K562 (cell line): ENCODE measurements around the gene MED12. TPM values are rescaled to one million over a fixed set of nuclear protein-coding genes. Genes with fewer than 3 reads are reported as not detected.

Source experiments
- ATAC-seq: fragments of 200-7000 bp; cut with Tn5 transposase; 3 replicates; pipeline ENCODE4 v1.9.1; 2020; ENCODE audit warnings: moderate library complexity
- BruUV-seq: library from RNA; stranded (reverse); fragments of 400-500 nt; replicated peaks from 2 replicates; lab custom pipeline; 2021; lab: Mats Ljungman, UMichigan
- CTCF ChIA-PET: fragments of 300-600 bp; formaldehyde crosslinking; extraction: SDS; loops from one replicate; lab custom pipeline; 2021; ENCODE audit warnings: low intra/inter-chr PET ratio; lab: Yijun Ruan, JAX
- POLR2A ChIA-PET: fragments of 300-600, 350-650 bp; sonication (Branson Sonifier 250); formaldehyde crosslinking; extraction: SDS; loops from one replicate; lab custom pipeline; 2021; ENCODE audit warnings: antibody characterized with exemption, inconsistent platforms; lab: Yijun Ruan, JAX
- DNase-seq, 4 experiments: peaks; one replicate each; pipeline versions ENCODE4 v3.0.0 to v3.0.0-alpha.2; 2011 to 2018; ENCODE audit warnings: low spot score in 3 of 4, mixed read lengths in 3 of 4; ENCODE audit errors: extremely low read depth in 1 of 4
- FAIRE-seq: peaks from 2 replicates; lab custom pipeline; 2011; peaks lifted over from hg19 to GRCh38; lab: Jason Lieb, UNC
- H2AFZ ChIP-seq: 2 replicates; pipeline ENCODE4 v1.6.0; 2011; ENCODE audit warnings: low read depth, low read length, control low read depth, inconsistent platforms
- H3K27ac ChIP-seq: fragments of 200-600 bp; 3 replicates; pipeline ENCODE4 v1.8.0; 2011; ENCODE audit warnings: low read depth, mild to moderate bottlenecking, control low read depth, inconsistent platforms, low read length, moderate library complexity, mixed read lengths; ENCODE audit errors: extremely low read depth
- H3K27me3 ChIP-seq, 2 experiments: fragments of 300-600 bp in 1 of 2; 2 replicates in 1 of 2; 3 replicates in 1 of 2; pipeline versions ENCODE4 v1.6.0 to v1.8.0; 2011; ENCODE audit warnings: inconsistent platforms in 2 of 2, low read length in 2 of 2, mild to moderate bottlenecking in 1 of 2, mixed read lengths in 1 of 2, moderate library complexity in 1 of 2; ENCODE audit not compliant: control insufficient read depth in 2 of 2, insufficient read depth in 2 of 2
- H3K36me3 ChIP-seq: fragments of 300-600 bp; 3 replicates; pipeline ENCODE4 v1.8.0; 2011; ENCODE audit warnings: mild to moderate bottlenecking, low read length, inconsistent platforms; ENCODE audit not compliant: control insufficient read depth, insufficient read depth
- H3K4me1 ChIP-seq, 2 experiments: fragments of 200-600 bp in 1 of 2; replicated peaks in 1 of 2; 2 replicates in 1 of 2; 3 replicates in 1 of 2; pipeline versions ENCODE4 v1.5.1 to v1.8.0; 2011; ENCODE audit warnings: inconsistent platforms in 2 of 2, low read length in 2 of 2, mild to moderate bottlenecking in 1 of 2, mixed read lengths in 1 of 2, moderate library complexity in 1 of 2; ENCODE audit not compliant: control insufficient read depth in 2 of 2, insufficient read depth in 2 of 2
- H3K4me2 ChIP-seq: 2 replicates; pipeline ENCODE4 v1.6.1; 2011; ENCODE audit warnings: low read length, control low read depth, inconsistent platforms, mixed read lengths; ENCODE audit not compliant: insufficient read depth
- H3K4me3 ChIP-seq: fragments of 200-600 bp; sonication (generic), shearing (Covaris generic); 2 replicates; pipeline ENCODE4 v1.5.1; 2016; ENCODE audit warnings: control low read depth, inconsistent platforms
- H3K79me2 ChIP-seq: fragments of 200-600 bp; 3 replicates; pipeline ENCODE4 v1.8.0; 2011; ENCODE audit warnings: low read length, inconsistent platforms; ENCODE audit not compliant: control insufficient read depth, insufficient read depth
- H3K9ac ChIP-seq, 2 experiments: 2 replicates each; pipeline versions ENCODE4 v1.6.0 to v1.6.1; 2011; ENCODE audit warnings: low read depth in 2 of 2, low read length in 2 of 2, control low read depth in 1 of 2, inconsistent platforms in 1 of 2, mild to moderate bottlenecking in 1 of 2, mixed read lengths in 1 of 2; ENCODE audit not compliant: insufficient read depth in 1 of 2
- H3K9me1 ChIP-seq: one replicate; pipeline ENCODE4 v1.6.0; 2011; ENCODE audit warnings: inconsistent platforms, mild to moderate bottlenecking, low read length, moderate library complexity; ENCODE audit not compliant: control insufficient read depth, insufficient read depth
- H3K9me3 ChIP-seq: replicated peaks from 2 replicates; pipeline ENCODE4 v1.5.1; 2011; ENCODE audit warnings: low read depth, low read length, inconsistent platforms; ENCODE audit not compliant: control insufficient read depth, insufficient read depth
- H4K20me1 ChIP-seq: replicated peaks from 2 replicates; pipeline ENCODE4 v1.6.1; 2011; ENCODE audit warnings: low read length, inconsistent platforms, mixed read lengths; ENCODE audit not compliant: control insufficient read depth, insufficient read depth
- BDP1 ChIP-seq: IDR thresholded peaks from 3 replicates; pipeline ENCODE4 v1.6.1; 2011; ENCODE audit not compliant: insufficient read length, insufficient read depth
- CAMTA2 ChIP-seq: fragments of 250-450 bp; sonication (Bioruptor Pico); conservative IDR thresholded peaks from 2 replicates; pipeline ENCODE4 v1.5.1; 2022
- CTBP1 ChIP-seq: fragments of 450-650 bp; IDR thresholded peaks from 2 replicates; pipeline ENCODE4 v1.6.1; 2016; ENCODE audit warnings: borderline replicate concordance
- E2F3 ChIP-seq: fragments of 250-450 bp; sonication (Bioruptor Pico); IDR thresholded peaks from 2 replicates; pipeline ENCODE4 v1.4.0; 2020; ENCODE audit warnings: mild to moderate bottlenecking
- OTX1 ChIP-seq: fragments of 450-650 bp; formaldehyde crosslinking; IDR thresholded peaks from 2 replicates; pipeline ENCODE4 v1.4.0; 2022; ENCODE audit warnings: mild to moderate bottlenecking
- RBM22 ChIP-seq: fragments of 200-400 bp; formaldehyde crosslinking; IDR thresholded peaks from 2 replicates; pipeline ENCODE4 v1.6.1; 2018; ENCODE audit warnings: low read length, low read depth; ENCODE audit not compliant: poor library complexity, severe bottlenecking
- WGBS: fragments of 100-300 bp; shearing (Covaris generic); methylation state at CpG from one replicate; pipeline ENCODE4 v1.1.6; 2016; ENCODE audit warnings: low coverage, mixed read lengths; ENCODE audit not compliant: insufficient coverage; ENCODE audit errors: missing lambda C conversion rate; 5-methylcytosine and 5-hydroxymethylcytosine counted together
- in situ Hi-C: fragments of 300-500 bp; cut with MboI; formaldehyde crosslinking; loops from 4 replicates; pipeline ENCODE4 v1.15.0; 2018; ENCODE audit warnings: inconsistent platforms, mixed read lengths
- intact Hi-C: fragments of 100-400 bp; cut with micrococcal nuclease; formaldehyde crosslinking; loops from 2 replicates; pipeline ENCODE4 v1.14.2; 2022
- polyA plus RNA-seq, 8 experiments: library from polyadenylated mRNA; depleted of rRNA in 4 of 8; stranded (reverse) in 5 of 8; unstranded in 3 of 8; fragments of >200 nt; fragmentation: Nextera tagmentation in 2 of 8; fragmentation: Illumina TruSeq in 1 of 8; extraction: Ambion mirVana in 2 of 8; extraction: Trizol in 1 of 8; gene quantifications; 2 replicates each; pipeline versions ENCODE4 v1.2.1 to v1.2.3, GENCODE V29; 2011 to 2014; ENCODE audit warnings: inconsistent platforms in 1 of 8, missing spikeins in 1 of 8
- total RNA-seq, 7 experiments: library from RNA; depleted of rRNA in 6 of 7; stranded (reverse); fragments of >200 nt in 6 of 7; fragmentation: Illumina TruSeq in 2 of 7; extraction: Trizol in 2 of 7; gene quantifications; 2 replicates each; pipeline versions ENCODE4 v1.2.1 to v1.2.3, GENCODE V29; 2011 to 2021; ENCODE audit warnings: low replicate concordance in 1 of 7
- TF ChIP-seq, protein P1 (sequence below): sonication (generic); formaldehyde crosslinking; IDR thresholded peaks from 2 replicates; pipeline ENCODE4 v1.8.1; 2023; ENCODE audit warnings: missing genetic modification reagents, mild to moderate bottlenecking, borderline replicate concordance
- TF ChIP-seq, protein P2 (sequence below): fragments of 450-650 bp; IDR thresholded peaks from 2 replicates; pipeline ENCODE4 v1.6.1; 2016; ENCODE audit warnings: low read depth, mild to moderate bottlenecking, moderate library complexity
- TF ChIP-seq, protein P3 (sequence below), 3 experiments: fragments of 200-800 bp in 1 of 3; sonication (Bioruptor generic) in 1 of 3; sonication (generic) in 1 of 3; formaldehyde crosslinking in 1 of 3; IDR thresholded peaks; 2 replicates each; pipeline versions ENCODE4 v1.6.1 to v1.8.0; 2016 to 2022; ENCODE audit warnings: mild to moderate bottlenecking in 2 of 3, missing compliant biosample characterization in 2 of 3, missing genetic modification characterization in 2 of 3, missing genetic modification reagents in 1 of 3
- TF ChIP-seq, protein P4 (sequence below): fragments of 250-450 bp; sonication (Bioruptor Pico); IDR thresholded peaks from 2 replicates; pipeline ENCODE4 v1.4.0; 2020; ENCODE audit warnings: mild to moderate bottlenecking, moderate library complexity
- TF ChIP-seq, protein P5 (sequence below): fragments of 250-450 bp; sonication (Bioruptor Pico); IDR thresholded peaks from 2 replicates; pipeline ENCODE4 v1.5.0; 2020; ENCODE audit warnings: mild to moderate bottlenecking

The MED12 gene
- total and polyA plus RNA-seq, 9 of the 15 experiments (the other 6 are each of a cell fraction or from before 2014, with no cell fraction given) = 1.6 to 49.7 (median 8.6) TPM

DNA sequence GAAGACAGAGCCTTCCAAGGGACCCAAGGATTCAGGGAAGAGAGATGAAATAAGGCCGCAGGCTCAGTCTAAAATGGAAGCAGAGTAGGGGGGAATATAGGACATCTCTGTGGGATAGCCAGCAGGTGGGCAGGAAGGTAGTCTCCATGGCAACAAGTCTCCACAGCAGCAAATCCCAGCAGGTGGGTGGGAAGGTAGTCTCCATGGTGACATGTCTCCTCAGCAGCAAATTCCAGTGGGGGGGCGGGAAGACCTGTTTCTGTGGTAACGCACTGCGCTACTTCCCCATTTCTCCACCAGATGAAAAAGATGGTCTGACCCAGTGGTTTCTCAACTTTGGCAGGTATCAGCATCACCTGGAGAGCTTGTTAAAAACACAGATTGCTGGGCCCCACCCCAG is 44.6 kb downstream of the MED12 start:
- POLR2A ChIA-PET = interaction anchor here (0.7 kb wide), 1 partner anchor 179 kb away, joined by 3 read pairs; no protein-coding TSS in a partner anchor
- no peaks in the 10 kb centered on the region for H3K79me2 ChIP-seq
- no peak overlapping the region for H3K4me3 ChIP-seq
- intact Hi-C loops = no loop called here
- no peaks in the 10 kb centered on the region for H3K9me3 ChIP-seq
- H3K9ac ChIP-seq = no peak overlapping the region
- WGBS = 29% methylated on average over 4 of the region's 4 CpGs
- in situ Hi-C loops = no loop called here
- no peak overlapping the region for H2AFZ ChIP-seq
- no peaks in the 10 kb centered on the region for H3K9me1 ChIP-seq
- DNase-seq = no peak
- no peak overlapping the region for H3K4me2 ChIP-seq
- CTCF ChIA-PET = no interaction called here
- no peaks in the 10 kb centered on the region for H3K27me3 ChIP-seq
- H3K36me3 ChIP-seq = no peaks in the 10 kb centered on the region
- H4K20me1 ChIP-seq = no peaks in the 10 kb centered on the region
- FAIRE-seq = no peak
- ATAC-seq = peak; percentile 31; the same call in 1 of the 3 replicates
- H3K4me1 ChIP-seq = no peaks in the 10 kb centered on the region; a peak in 1 of 5 replicates
- BruUV-seq = no TSS peak
- H3K27ac ChIP-seq = no peak overlapping the region
- TF ChIP-seq, protein P1, sequence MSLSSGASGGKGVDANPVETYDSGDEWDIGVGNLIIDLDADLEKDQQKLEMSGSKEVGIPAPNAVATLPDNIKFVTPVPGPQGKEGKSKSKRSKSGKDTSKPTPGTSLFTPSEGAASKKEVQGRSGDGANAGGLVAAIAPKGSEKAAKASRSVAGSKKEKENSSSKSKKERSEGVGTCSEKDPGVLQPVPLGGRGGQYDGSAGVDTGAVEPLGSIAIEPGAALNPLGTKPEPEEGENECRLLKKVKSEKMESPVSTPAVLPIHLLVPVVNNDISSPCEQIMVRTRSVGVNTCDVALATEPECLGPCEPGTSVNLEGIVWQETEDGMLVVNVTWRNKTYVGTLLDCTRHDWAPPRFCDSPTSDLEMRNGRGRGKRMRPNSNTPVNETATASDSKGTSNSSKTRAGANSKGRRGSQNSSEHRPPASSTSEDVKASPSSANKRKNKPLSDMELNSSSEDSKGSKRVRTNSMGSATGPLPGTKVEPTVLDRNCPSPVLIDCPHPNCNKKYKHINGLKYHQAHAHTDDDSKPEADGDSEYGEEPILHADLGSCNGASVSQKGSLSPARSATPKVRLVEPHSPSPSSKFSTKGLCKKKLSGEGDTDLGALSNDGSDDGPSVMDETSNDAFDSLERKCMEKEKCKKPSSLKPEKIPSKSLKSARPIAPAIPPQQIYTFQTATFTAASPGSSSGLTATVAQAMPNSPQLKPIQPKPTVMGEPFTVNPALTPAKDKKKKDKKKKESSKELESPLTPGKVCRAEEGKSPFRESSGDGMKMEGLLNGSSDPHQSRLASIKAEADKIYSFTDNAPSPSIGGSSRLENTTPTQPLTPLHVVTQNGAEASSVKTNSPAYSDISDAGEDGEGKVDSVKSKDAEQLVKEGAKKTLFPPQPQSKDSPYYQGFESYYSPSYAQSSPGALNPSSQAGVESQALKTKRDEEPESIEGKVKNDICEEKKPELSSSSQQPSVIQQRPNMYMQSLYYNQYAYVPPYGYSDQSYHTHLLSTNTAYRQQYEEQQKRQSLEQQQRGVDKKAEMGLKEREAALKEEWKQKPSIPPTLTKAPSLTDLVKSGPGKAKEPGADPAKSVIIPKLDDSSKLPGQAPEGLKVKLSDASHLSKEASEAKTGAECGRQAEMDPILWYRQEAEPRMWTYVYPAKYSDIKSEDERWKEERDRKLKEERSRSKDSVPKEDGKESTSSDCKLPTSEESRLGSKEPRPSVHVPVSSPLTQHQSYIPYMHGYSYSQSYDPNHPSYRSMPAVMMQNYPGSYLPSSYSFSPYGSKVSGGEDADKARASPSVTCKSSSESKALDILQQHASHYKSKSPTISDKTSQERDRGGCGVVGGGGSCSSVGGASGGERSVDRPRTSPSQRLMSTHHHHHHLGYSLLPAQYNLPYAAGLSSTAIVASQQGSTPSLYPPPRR = no peak
- TF ChIP-seq, protein P2, sequence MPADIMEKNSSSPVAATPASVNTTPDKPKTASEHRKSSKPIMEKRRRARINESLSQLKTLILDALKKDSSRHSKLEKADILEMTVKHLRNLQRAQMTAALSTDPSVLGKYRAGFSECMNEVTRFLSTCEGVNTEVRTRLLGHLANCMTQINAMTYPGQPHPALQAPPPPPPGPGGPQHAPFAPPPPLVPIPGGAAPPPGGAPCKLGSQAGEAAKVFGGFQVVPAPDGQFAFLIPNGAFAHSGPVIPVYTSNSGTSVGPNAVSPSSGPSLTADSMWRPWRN = no peak
- TF ChIP-seq, protein P3, sequence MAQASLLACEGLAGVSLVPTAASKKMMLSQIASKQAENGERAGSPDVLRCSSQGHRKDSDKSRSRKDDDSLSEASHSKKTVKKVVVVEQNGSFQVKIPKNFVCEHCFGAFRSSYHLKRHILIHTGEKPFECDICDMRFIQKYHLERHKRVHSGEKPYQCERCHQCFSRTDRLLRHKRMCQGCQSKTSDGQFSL (CRISPR knock-in tag; IDR thresholded peaks at IDR 0.05) = peak; percentile 60; the same call in 1 of the 2 replicates
- TF ChIP-seq, protein P3 (tag; IDR thresholded peaks at IDR 0.05) = no peak
- no peak for TF ChIP-seq BDP1
- no peak for TF ChIP-seq CAMTA2 (CRISPR knock-in tag)
- TF ChIP-seq E2F3 (CRISPR knock-in tag) = no peak
- TF ChIP-seq, protein P4, sequence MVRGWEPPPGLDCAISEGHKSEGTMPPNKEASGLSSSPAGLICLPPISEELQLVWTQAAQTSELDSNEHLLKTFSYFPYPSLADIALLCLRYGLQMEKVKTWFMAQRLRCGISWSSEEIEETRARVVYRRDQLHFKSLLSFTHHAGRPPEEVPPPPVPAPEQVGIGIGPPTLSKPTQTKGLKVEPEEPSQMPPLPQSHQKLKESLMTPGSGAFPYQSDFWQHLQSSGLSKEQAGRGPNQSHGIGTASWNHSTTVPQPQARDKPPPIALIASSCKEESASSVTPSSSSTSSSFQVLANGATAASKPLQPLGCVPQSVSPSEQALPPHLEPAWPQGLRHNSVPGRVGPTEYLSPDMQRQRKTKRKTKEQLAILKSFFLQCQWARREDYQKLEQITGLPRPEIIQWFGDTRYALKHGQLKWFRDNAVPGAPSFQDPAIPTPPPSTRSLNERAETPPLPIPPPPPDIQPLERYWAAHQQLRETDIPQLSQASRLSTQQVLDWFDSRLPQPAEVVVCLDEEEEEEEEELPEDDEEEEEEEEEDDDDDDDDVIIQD (CRISPR knock-in tag) = no peak
- TF ChIP-seq, protein P5, sequence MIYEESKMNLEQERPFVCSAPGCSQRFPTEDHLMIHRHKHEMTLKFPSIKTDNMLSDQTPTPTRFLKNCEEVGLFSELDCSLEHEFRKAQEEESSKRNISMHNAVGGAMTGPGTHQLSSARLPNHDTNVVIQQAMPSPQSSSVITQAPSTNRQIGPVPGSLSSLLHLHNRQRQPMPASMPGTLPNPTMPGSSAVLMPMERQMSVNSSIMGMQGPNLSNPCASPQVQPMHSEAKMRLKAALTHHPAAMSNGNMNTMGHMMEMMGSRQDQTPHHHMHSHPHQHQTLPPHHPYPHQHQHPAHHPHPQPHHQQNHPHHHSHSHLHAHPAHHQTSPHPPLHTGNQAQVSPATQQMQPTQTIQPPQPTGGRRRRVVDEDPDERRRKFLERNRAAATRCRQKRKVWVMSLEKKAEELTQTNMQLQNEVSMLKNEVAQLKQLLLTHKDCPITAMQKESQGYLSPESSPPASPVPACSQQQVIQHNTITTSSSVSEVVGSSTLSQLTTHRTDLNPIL (CRISPR knock-in tag) = no peak
- TF ChIP-seq CTBP1 = peak; percentile 44; the same call in 1 of the 2 replicates
- TF ChIP-seq RBM22 = no peak
- no peak for TF ChIP-seq OTX1 (CRISPR knock-in tag)
